Caki2 (cell line): Measurements from ENCODE around the gene LRRC75B. TPM values are rescaled to one million over a fixed set of nuclear protein-coding genes. Genes with fewer than 3 reads are reported as not detected.

ENCODE experiments used
- DNase-seq: peaks from one replicate; pipeline ENCODE4 v3.0.0-alpha.2; 2015; ENCODE audit warnings: low read depth
- in situ Hi-C: cut with HindIII; loops from 2 replicates; pipeline ENCODE4 v1.10.0; 2016; ENCODE audit warnings: low sequenced_read_pairs, low pct_unique_long_range_greater_than_20kb, mixed read lengths
- total RNA-seq: library from RNA; depleted of rRNA; stranded (reverse); fragments of >200 nt; shearing (Covaris generic); gene quantifications from 2 replicates; pipeline ENCODE4 v1.2.3, GENCODE V29; 2014; ENCODE audit warnings: low replicate concordance

The LRRC75B gene
- total RNA-seq, 1 experiment from 2014 or later = 19.3 TPM

DNA sequence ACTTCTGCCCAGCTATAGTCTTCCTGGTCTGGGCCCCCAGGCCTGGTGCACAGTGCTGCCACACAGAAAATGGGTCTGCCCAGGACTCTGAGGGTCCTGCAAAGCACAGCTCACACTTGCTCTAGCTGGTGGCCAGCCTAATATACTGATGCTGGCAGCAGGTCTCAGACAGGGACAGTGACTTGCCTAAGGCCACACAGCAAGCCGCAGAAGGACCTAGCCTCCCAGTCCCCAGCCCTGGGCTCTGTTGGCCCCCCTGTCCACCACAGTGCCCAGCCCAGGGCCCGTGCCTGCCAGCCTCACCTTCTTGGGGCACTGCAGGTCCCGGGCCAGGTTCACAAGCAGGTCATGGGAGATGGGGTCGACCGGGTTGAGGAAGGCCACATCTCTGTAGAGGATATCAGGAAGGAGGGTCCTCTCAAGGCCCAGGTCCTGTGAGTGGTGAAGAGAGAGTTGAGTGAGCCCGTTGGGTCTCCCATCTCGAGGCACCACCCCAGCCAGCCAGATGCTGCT, 3.3 kb downstream of the LRRC75B start:
- in situ Hi-C loops = no loop called here
- no peak for DNase-seq

DNA sequence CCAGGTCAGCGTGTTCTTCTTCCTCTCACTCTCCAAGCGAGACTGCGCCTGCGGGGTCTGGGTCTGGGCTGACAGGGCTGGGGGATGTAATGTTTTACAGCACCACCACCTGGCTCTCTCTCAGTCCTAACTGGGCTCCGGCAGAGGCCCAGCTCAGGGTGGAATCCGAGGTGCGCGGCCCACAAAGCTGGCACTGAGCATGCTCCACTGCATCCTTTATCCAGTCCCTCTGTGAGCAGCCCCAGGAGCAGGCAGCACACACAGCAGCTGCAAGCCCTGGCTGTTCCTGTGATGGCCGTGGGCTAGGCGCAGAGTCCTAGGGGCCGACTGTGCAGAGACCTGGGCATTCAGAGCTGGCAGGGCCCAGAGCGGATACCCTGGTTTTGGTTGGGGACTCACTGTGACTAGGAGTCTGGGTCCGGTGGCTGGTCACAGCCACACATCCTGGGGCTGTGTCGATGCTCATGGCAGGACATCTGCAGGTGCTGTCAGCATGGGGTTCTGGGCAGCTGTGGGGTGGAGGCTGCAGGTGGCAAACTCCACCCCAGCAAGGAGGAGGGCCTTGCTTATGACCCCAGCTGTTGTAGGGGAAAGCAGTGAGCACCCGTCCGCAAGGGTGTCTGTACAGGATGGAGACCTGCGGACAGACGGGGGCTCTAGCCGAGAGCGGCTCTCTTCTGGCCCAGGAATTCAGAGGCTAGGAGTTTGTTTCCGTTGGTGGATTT, 4.0 kb downstream of the LRRC75B start:
- no peak for DNase-seq
- in situ Hi-C loops = no loop called here

DNA sequence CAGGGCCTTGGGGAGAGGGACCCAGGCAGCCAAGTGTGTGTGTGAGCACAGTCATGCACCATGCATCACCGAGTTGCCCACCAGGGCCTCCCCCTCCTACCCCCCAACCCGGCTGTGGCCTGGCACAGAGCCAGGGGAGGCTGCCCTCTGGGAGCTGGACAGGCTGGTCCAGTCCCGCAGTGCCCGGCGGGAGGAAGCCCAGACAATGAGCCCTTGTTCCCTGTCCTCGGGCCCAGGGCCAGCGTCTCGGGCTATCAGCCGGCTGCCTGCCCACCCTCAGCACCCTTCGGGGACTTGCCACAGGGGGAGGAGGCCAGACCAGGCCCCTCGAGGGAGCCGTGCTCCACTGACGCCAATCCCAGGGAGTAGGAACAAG, 4.5 kb downstream of the LRRC75B start:
- in situ Hi-C loops = no loop called here
- no peak for DNase-seq

DNA sequence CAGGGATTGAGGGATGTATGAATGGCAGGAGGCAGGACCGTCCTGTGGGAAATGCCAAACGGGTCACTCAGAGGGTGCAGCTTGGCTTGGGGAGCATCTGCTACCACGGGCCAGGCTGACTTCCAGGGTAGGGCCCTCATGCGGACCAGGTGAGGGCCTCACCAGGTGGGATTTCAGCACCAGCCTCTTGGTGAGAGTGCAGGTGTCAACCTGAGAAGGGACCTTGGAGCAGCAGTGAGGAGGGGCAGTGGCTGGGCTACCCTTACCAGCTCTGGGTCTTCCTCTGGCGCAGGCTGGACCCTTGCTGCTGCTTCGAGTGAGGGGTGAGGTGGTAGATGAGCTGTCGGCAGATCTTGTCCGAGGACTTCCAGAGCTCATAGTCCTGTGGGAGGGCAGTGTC, 4.9 kb downstream of the LRRC75B start:
- DNase-seq = no peak
- in situ Hi-C loops = no loop called here

GRCh38 chr22:24587251-24587650, 5.6 kb downstream of the LRRC75B start:
- no peak for DNase-seq
- in situ Hi-C loops = no loop called here

DNA sequence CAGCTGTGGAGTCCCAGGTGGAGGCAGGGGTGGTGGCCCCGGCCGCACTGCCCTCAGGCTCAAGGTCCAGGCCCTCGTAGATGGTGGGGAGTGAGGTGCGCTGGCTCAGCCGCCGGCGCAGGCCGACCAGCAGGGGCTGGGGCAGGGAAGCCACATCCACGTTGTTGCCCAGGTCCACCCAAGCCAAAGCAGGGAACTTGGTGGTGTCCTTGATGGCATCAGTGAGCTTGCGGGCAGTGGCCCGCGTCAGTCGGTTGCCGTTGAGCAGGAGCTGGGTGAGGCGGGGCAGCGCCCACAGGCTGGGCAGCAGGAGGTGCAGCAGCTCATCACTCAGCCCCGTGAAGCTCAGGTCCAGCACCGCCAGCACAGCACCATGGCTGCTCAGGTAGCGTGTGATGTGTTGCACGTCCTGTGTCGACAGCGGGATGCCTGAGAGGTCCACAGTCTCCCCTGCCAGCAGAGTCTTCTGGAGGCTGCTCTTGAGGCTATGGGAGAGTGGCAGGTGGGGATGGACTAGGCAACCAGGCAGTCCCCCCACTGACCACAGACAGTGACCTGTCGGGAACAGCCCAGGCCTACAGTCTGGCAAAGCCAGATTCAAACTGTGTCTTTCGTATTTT, 6.8 kb downstream of the LRRC75B start:
- no peak for DNase-seq
- in situ Hi-C loops = no loop called here

DNA sequence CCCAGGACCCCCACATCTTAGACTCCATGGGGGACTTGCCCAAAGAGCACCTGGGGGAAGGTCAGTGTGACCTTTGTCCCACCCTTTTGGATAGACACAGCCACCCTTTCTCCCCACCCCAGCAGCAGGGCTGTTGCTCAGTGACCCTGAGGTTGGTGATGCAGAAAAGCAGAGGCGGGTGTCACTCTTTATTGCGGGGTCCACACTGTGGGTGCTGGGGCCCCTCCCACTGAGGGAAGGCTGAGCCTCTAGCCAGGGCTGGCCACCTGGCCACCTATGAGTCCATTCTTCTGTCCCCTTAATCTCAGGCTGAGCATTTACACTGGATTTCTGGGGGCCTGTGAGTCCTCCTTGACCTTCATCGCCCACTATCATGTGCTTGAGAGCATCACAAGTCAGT, 7.4 kb downstream of the LRRC75B start:
- in situ Hi-C loops = no loop called here
- DNase-seq = no peak

GRCh38 chr22:24584871-24585411, 7.9 kb downstream of the LRRC75B start:
- in situ Hi-C loops = no loop called here
- DNase-seq = no peak

DNA sequence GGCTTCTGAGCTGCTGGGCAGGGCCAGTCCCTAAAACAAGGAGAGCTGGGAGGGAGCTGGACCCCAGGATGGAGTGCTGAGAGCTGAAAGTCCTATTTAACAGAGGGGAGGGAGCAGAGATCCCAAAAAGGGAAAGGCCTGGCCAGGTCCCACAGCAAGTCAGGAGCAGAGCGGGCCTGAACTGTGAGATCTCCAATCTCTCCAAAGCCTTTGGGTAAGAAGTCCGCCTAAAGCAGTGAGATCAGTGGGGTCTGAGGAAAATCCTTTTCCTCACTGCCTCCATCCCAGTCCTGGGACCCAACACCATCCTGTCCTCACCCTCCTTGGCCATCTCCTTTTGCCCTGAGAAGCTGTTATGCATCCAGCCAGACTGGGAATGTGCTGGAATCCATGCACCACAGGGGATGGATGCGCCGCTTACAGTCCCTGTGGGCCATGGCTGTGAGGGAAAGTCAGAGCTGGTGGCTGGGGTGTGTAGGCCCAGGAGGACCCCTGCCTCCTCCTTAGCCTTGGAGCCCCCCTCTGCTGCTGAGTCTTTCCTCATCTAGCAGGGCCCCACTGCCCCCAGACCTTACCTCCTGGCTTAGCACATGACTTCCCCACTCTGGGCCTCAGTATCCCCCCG, 8.6 kb downstream of the LRRC75B start:
- no peak for DNase-seq
- in situ Hi-C loops = no loop called here

DNA sequence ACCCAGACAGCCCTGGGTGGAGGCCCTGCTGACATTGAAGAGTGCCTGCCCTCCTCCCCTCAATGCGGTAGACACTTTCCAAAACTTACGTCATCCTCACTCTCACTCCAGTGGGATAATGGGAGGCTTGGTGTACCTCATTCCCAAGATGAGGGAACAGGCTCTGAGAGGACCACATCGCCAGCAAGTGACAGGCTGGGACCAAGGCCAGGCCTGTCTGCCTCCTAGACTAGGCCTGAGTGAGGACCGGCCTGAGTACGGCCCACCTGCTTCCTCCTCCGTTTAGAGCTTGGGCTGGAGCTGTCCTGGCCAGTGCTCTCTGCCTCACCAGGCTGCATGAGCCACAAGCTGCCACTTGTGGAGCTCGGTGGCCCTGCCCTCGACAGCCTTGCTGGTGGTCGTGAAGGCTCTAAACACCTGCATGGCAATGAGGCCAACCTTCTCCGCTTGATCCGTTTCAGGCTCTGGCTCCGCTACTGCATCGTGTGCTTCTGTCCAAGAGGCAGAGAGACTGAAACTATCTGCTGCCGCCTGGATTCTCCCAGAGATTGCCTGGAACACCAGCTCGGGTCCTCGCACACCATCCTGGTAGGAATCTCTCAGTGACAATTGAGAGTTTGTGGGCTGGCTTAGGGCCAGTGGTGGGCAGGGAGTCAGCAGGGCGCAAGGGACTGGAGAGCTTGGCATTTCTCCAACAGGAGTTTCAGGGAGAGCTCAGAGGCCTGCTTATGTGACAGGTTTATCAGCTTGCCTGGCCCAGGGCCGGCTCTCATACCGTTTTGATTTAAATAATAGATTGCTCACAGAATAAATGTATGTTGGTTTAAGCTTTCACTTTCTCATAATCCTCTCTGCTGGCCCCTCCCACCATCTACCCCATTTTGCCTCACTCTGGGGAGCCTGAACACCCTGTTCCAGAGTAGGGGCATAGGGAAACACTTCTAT, 9.4 kb downstream of the LRRC75B start:
- in situ Hi-C loops = no loop called here
- no peak for DNase-seq

GRCh38 chr22:24582056-24582814, 10.6 kb downstream of the LRRC75B start:
- in situ Hi-C loops = no loop called here
- DNase-seq = no peak

GRCh38 chr22:24580276-24580675, 12.6 kb downstream of the LRRC75B start:
- in situ Hi-C loops = no loop called here

DNA sequence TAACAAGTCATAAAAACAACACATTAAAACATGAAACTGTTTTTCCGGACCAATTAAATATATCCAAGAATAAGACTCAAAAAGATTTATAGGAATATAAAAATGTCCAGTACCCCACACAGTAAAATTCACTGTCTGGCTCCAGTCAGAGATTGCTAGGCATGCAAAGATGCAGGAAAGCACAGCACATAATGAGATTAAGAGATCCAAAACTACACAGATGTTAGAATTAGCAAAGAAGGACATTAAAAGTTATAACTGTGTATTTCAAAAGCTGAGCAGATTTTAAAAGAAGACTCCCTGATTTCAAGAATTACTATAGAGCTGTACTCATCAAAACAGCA, 13.6 kb downstream of the LRRC75B start:
- no peak for DNase-seq
- in situ Hi-C loops = no loop called here

More at GRCh38 chr22:24580276-24580675, 12.6 kb downstream of the LRRC75B start:
- DNase-seq = peak; percentile 40

DNA sequence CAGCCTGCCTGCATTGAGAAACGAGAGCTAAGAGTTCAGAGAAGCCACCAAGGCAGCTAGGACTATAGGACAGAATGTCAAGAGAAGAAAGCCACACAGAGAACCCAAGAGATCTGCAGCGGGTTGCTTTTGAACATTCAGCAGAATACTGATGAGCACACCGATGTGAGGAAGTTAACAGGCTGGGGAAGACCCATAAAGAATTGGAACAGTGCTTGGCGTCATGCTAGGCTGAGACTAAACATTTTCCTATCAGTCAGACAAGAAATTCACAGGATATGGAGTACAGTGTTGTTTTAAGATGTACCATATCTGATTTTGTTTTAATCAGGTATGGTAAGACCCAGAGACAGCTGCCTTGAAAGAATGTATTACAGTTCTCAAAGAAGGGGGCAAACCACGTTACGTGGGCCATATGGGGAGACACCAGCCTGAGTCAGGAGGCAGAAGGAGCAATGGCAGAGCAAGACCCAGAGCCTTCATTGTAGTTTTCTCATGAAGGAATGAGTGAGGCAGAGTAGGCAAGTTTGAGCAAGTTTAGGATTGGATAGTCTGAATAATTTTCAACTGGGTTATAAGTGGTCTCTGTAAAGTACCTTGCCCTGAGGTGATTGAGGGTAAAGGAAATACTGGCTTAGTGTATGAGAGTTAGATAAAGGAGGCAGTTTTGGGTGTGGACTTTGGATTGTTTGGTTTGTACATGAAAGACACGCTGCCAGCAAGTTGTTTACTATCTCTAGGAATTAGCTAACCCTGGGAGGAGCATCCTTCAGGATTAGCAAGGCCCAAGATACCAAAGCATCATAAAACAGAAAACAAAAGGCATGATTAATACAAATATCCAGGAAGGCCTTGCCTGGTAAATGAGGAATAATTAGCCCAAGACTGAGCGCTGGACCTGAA, 14.3 kb downstream of the LRRC75B start:
- DNase-seq = no peak
- in situ Hi-C loops = no loop called here

- DNase-seq = no peak
These were observed 16.1 kb downstream of the LRRC75B start for GRCh38 chr22:24576778-24577177.

DNA sequence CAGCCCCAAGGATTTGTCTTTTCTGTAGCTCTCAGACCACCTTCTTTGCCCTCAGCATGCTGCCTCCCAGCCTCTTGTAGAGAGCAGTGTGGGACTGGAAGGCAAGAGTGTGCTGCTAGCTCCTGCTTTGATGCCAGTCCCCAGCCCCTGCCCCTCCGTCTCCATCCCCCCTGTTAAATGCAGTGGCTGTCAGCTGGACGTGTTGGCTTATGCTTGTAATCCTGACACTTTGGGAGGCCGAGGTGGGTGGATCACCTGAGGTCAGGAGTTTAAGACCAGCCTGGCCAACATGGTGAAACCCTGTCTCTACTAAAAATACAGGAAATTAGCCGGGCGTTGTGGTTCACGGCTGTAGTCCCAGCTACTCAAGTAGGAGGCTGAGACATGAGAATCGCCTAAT, 21.6 kb downstream of the LRRC75B start:
- in situ Hi-C loops = no loop called here
- no peak for DNase-seq

More at GRCh38 chr22:24576778-24577177, 16.1 kb downstream of the LRRC75B start:
- in situ Hi-C loops = no loop called here

DNA sequence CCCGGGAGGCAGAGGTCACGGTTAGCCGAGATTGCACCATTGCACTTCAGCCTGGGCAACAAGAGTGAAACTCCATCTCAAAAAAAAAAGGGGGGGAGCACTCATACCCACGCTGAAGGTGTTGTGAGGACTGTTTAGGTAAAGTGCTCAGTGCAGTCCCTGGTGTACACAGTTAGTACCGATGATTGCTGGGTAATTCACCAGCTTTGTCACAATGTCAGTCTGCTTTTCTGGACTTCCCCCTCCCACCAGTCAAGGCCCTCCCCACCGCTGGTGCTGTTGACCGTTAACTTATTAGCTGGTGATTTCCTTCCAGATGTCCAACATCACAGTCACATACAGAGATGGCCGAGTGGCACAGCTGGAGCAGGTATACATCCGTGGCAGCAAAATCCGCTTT, 25.2 kb downstream of the LRRC75B start:
- DNase-seq = no peak
- in situ Hi-C loops = no loop called here
